AG08396 (cell line): ENCODE measurements around the gene RETREG1.
"Not testable (repeated sequence)": the region's sequence is repeated elsewhere in the genome, so short reads cannot be mapped to it uniquely, and the experiment has no call there.

Experiments
- DNase-seq: peaks from one replicate; pipeline ENCODE4 v3.0.0; 2012; ENCODE audit warnings: low spot score, mixed read lengths

RETREG1 gene

DNA sequence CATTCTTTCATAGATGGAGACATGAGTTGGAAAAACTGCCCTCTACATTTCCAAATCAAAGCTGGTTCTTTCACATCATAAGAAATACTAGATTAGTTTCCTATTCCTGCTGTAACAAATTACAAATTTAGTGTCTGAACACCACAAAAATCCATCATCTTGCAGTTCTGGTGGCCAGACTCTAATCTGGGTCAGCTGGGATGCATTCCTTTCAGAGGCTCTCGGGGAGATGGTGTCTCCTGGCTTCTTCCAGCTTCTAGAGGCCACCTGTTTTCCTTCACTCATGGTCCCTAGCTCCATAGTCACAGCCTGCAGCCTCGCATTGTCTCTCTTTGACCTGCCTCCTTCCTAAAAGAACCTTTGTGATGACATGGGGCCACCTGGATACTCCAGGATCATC lies 65.2 kb downstream of the RETREG1 start:
- DNase-seq: no peak

GRCh38 chr5:16550316-16550952 lies 66.4 kb downstream of the RETREG1 start:
- DNase-seq: peak; percentile 69

GRCh38 chr5:16549491-16550206 lies 67.1 kb downstream of the RETREG1 start:
- no peak for DNase-seq

GRCh38 chr5:16548812-16549211 lies 68.0 kb downstream of the RETREG1 start:
- DNase-seq: no peak

DNA sequence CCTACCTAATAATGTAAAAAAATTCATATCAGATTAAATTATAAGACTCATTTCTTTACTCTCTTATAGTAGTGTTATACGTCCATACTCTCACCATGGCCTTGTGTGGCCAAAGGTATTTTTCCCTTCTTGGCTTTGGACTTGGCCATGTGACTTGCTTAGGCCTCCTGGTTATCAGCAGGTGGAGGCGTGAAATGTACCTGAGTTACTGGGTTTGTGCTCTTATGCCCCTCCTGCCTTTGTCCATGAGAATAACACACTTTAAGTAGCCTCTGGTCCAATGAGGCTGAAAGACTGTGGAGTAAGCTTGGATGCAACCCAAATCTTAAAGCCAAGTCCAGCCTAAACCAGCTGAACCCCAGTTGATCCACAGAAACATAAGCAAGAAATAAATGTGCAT lies 68.7 kb downstream of the RETREG1 start:
- no peak for DNase-seq

DNA sequence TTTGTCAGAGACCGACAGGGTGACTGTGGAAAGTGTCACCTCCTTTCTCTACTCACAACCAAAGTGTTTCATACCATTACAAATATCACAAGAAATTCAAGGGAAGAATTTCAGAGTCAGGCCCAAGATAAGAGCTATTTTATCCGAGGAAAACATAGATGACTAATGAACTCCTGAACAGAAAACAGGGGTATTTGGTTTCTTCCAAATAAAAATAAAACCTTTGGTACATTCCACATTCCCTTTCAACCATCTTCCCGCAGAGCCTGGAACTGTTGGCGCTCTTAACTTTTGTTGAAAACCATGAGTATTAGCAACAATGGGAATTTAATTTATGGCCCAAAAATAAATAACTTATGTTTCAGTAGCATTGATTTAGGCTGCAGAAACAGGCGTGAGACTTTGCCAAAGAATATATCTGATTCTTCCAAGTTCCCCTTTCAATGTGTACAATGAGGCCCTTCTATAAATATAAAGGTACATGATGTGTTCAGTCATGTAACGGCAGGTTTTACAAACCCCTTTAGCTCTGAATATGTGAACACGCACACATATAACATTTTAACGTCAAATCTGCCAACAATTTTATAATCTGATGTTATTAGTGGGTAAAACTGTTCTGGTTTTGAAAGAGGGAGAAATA lies 69.5 kb downstream of the RETREG1 start:
- DNase-seq: no peak

GRCh38 chr5:16546732-16547131 lies 70.1 kb downstream of the RETREG1 start:
- DNase-seq: no peak

GRCh38 chr5:16544607-16545374 lies 72.0 kb downstream of the RETREG1 start:
- DNase-seq: no peak

DNA sequence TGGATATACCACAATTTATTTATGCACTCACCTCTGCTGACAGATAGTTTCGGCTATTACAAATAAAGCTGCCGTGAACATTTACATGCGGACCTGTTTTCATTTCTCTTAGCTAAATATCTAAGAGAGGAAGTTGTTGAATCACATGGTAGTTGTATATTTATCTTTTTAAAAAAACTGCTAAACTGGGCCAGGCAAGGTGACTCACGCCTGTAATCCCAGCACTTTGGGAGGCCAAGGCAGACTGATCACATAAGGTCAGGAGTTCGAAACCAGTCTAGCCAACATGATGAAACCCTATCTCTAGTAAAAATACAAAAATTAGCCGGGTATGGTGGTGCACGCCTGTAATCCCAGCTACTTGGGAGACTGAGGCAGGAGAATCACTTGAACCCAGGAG lies 73.6 kb downstream of the RETREG1 start:
- not testable (repeated sequence) for DNase-seq

- DNase-seq: no peak
Measured at GRCh38 chr5:16542236-16542635, 74.6 kb downstream of the RETREG1 start.

DNA sequence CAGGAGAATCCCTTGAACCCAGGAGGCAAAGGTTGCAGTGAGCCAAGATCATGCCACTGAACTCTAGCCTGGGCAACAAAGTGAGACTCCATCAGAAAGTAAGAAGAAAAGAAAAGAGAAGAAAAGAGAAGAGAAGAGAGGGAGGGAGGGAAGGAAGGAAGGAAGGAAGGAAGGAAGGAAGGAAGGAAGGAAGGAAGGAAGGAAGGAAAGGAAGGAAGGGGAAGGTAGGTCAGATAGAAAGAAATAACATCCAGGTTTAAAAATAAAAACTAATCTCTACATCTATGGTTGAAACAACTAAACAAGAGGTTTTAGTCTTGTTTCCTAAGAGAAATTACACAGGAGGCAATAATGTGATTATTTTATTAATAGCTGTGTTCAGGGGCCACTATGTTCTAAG lies 75.2 kb downstream of the RETREG1 start:
- not testable (repeated sequence) for DNase-seq

DNA sequence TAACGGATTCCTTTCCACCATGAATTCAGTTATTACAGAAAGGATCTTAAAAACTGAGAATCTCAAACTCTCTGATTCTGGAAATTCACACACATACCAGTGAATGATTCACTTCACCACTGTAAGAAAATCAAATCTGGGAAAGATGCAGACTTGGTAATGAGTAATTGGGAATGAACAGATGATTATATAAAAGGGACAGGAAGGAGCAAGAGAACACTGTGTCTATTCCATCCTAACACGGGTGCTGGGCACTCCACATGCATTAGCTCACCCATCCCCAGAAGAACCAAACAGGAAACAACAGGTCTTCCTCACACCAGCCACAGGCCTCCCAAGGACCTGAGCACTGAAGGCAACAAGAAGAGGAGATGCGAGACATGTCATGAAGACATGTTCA lies 76.4 kb downstream of the RETREG1 start:
- DNase-seq: peak; percentile 47

- peak; percentile 79 for DNase-seq
Measured at GRCh38 chr5:16539169-16539666, 77.6 kb downstream of the RETREG1 start.

DNA sequence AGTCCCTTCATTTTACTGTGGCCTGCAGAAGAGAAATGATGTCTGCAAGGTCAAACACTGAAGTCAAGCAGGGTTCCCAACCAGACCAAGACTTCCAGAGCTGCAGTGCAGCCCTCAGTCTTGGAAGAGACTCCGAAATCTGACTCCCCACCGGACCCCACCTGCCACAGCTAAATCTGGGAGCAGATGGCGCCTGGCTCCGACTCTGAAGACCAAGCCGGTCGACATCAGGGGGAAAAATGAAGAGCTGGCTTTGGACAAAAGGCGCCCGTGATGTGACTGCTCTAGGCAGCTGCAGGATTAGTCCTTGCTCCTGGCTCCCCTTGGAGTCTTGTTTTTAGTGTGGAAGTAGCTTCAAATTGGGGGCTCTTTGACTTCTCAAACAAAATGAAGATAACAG lies 78.8 kb downstream of the RETREG1 start:
- no peak for DNase-seq

GRCh38 chr5:16536818-16537217 lies 80.0 kb downstream of the RETREG1 start:
- DNase-seq: no peak

- no peak for DNase-seq
Measured at GRCh38 chr5:16536246-16536645, 80.6 kb downstream of the RETREG1 start.

DNA sequence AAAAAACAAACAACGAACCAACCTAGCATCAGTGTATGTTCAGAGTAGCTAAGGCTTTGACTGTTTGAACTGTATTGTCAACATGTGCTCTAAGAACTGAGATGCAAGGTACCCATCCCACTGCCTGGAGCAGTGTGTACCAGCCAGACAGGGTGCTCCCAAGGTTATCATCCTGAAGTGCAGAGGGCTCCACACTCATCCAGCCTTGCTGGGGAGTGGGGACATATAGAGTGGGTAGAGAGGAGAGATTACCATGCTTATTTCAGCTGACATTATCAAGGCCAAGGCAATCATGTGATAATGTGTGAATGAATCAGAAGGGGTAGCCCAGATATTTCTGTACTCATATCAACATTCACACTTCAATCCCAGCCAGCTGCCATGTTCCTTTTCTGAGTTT lies 82.5 kb downstream of the RETREG1 start:
- DNase-seq: no peak

GRCh38 chr5:16531063-16531648 lies 85.6 kb downstream of the RETREG1 start:
- no peak for DNase-seq

- DNase-seq: no peak
Measured at GRCh38 chr5:16529306-16529705, 87.5 kb downstream of the RETREG1 start.

- DNase-seq: no peak
Measured at GRCh38 chr5:16528382-16529110, 88.3 kb downstream of the RETREG1 start.

DNA sequence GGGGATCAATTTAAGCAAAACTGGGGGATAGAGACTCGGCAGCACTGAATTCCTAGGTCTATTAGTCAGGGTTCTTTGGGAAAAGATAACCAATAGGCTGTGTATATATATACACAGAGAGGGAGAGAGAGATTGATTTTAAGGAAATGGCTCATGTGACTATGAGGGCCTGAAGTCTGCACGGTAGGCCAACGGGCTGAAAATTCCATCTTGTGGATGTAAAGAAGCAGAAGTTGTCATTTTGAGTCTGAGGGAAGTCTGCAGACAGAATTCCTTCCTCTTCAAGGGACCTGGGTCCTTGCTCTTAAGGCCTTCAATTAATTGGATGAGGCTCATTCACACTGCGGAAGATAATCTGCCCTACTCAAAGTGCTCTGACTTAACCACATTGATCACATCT lies 91.1 kb downstream of the RETREG1 start:
- no peak for DNase-seq
